NCI-H1048 (cell line): Measurements from ENCODE around the gene IFNL3.
"Not testable (repeated sequence)": the region's sequence is repeated elsewhere in the genome, so short reads cannot be mapped to it uniquely, and the experiment has no call there.

Experiments
- DNase-seq: peaks from one replicate; lab custom pipeline; 2025; lab: John Stamatoyannopoulos, UW

IFNL3 gene

GRCh38 chr19:39244410-39245100 is at the start of gene IFNL3:
Gene IFNL3 (minus strand): TSS chr19:39245006. CDS start chr19:39244967, 39 bp downstream.
- DNase-seq: not testable (repeated sequence)

GRCh38 chr19:39293394-39293793 is 48.6 kb upstream of the IFNL3 start:
- DNase-seq: no peak

GRCh38 chr19:39284032-39284431 is 39.2 kb upstream of the IFNL3 start:
- no peak for DNase-seq

GRCh38 chr19:39282021-39282420 is 37.2 kb upstream of the IFNL3 start:
- DNase-seq: no peak

GRCh38 chr19:39277598-39277997 is 32.8 kb upstream of the IFNL3 start:
- no peak for DNase-seq

- no peak for DNase-seq
These were observed 31.9 kb upstream of the IFNL3 start for GRCh38 chr19:39276740-39277139.

GRCh38 chr19:39275578-39275977 is 30.8 kb upstream of the IFNL3 start:
- DNase-seq: no peak

- not testable (repeated sequence) for DNase-seq
These were observed 29.1 kb upstream of the IFNL3 start for GRCh38 chr19:39273859-39274258.

GRCh38 chr19:39270036-39270871 is 25.4 kb upstream of the IFNL3 start:
- DNase-seq: no peak

- DNase-seq: not testable (repeated sequence)
These were observed 24.6 kb upstream of the IFNL3 start for GRCh38 chr19:39269369-39269768.

- not testable (repeated sequence) for DNase-seq
These were observed 23.9 kb upstream of the IFNL3 start for GRCh38 chr19:39268531-39269223.

GRCh38 chr19:39268085-39268484 is 23.3 kb upstream of the IFNL3 start, which contains the start of gene IFNL2:
Gene IFNL2 (plus strand): TSS chr19:39268396. CDS start chr19:39268569, 173 bp downstream.
- DNase-seq: not testable (repeated sequence)

- DNase-seq: no peak
These were observed 20.6 kb upstream of the IFNL3 start for GRCh38 chr19:39265321-39265916.

- DNase-seq: no peak
These were observed 19.8 kb upstream of the IFNL3 start for GRCh38 chr19:39264306-39265290.

- no peak for DNase-seq
These were observed 19.1 kb upstream of the IFNL3 start for GRCh38 chr19:39263912-39264305.

- DNase-seq: no peak
These were observed 17.7 kb upstream of the IFNL3 start for GRCh38 chr19:39262496-39262895.

GRCh38 chr19:39261704-39262103 is 16.9 kb upstream of the IFNL3 start:
- DNase-seq: no peak

GRCh38 chr19:39257227-39257626 is 12.4 kb upstream of the IFNL3 start:
- no peak for DNase-seq

- no peak for DNase-seq
These were observed 9.9 kb upstream of the IFNL3 start for GRCh38 chr19:39254531-39255345.
